Psoas muscle (tissue), 8 donors: ENCODE results near the gene SLC16A12. TPM values are rescaled to one million over a fixed set of nuclear protein-coding genes. Genes with fewer than 3 reads are reported as not detected.
A peak's percentile ranks its signal among the peaks of the same experiment; 100 is the strongest.

Experiments
- ATAC-seq, 4 donors: fragments of 200-7000 bp; cut with Tn5 transposase; one replicate each; pipeline ENCODE4 v1.9.1; 2020; ENCODE audit warnings: moderate library complexity in 3 of 4, mild to moderate bottlenecking in 2 of 4
- DNase-seq, 2 donors: peaks; one replicate each; pipeline ENCODE4 v3.0.0-alpha.2; 2020
- H3K27ac ChIP-seq: fragments of 200-600 bp; one replicate; pipeline ENCODE4 v1.8.0; 2022
- H3K27me3 ChIP-seq, 3 donors: fragments of 200-600 bp in 1 of 3; one replicate each; pipeline versions ENCODE4 v1.6.1 to v1.8.0; 2013 to 2022; ENCODE audit warnings: low read length in 2 of 3, mild to moderate bottlenecking in 2 of 3, moderate library complexity in 1 of 3; ENCODE audit not compliant: insufficient read depth in 3 of 3
- H3K36me3 ChIP-seq, 2 donors: fragments of 200-600 bp in 1 of 2; one replicate each; pipeline versions ENCODE4 v1.6.1 to v1.8.0; 2013 to 2022; ENCODE audit warnings: low read depth in 1 of 2, mild to moderate bottlenecking in 1 of 2, moderate library complexity in 1 of 2; ENCODE audit not compliant: insufficient read depth in 1 of 2
- H3K4me1 ChIP-seq: fragments of 200-600 bp; one replicate; pipeline ENCODE4 v1.8.0; 2022
- H3K4me3 ChIP-seq: fragments of 200-600 bp; one replicate; pipeline ENCODE4 v1.8.0; 2022; ENCODE audit warnings: mild to moderate bottlenecking
- H3K9me3 ChIP-seq: fragments of 200-600 bp; one replicate; pipeline ENCODE4 v1.8.0; 2022
- CTCF ChIP-seq: fragments of 200-600 bp; IDR thresholded peaks from one replicate; pipeline ENCODE4 v1.8.0; 2022; ENCODE audit warnings: antibody characterized with exemption
- WGBS, 3 donors: extraction: QIAGEN DNeasy Blood & Tissue Kit; methylation state at CpG; one replicate each; pipeline versions ENCODE4 v1.1.6 to v1.1.7; 2013; 5-methylcytosine and 5-hydroxymethylcytosine counted together
- intact Hi-C, 2 donors: fragments of 100-400 bp; cut with DNase I; formaldehyde crosslinking; loops; one replicate each; pipeline versions ENCODE4 v1.11.0 to v1.14.2; 2022
- polyA plus RNA-seq, 3 donors: library from polyadenylated mRNA; stranded (reverse); fragments of 200-250 nt; gene quantifications; one replicate each; pipeline ENCODE4 v1.2.3, GENCODE V29; 2013
- total RNA-seq, 4 donors: library from RNA; stranded (reverse); fragmentation: NEBNext Ultra II Directional in 2 of 4; extraction: Animal tissue kit (Norgen Biotek cat#: 25700) in 2 of 4; gene quantifications; one replicate each; pipeline versions ENCODE4 v1.2.1 to v1.2.4, GENCODE V29; 2021 to 2023
- donor health status: healthy with polysubstance abuse.
- donor health status: DM: no; HTN: no; CAD: no; lungs with moderate emphysema.
- donor health status: Bipolar disorder and iron deficiency.
- donor health status: healthy.
- donor health status: DM: yes; HTN: yes; CAD: no.
- donor health status: DM: no; HTN: no; CAD: no.
- donor health status: DM: no; HTN: no; CAD: no.
- donor health status: DM: yes; HTN: yes; CAD: no.

Gene SLC16A12
- total and polyA plus RNA-seq, 7 donors: 0.74 to 1.9 (median 1.2) TPM

DNA sequence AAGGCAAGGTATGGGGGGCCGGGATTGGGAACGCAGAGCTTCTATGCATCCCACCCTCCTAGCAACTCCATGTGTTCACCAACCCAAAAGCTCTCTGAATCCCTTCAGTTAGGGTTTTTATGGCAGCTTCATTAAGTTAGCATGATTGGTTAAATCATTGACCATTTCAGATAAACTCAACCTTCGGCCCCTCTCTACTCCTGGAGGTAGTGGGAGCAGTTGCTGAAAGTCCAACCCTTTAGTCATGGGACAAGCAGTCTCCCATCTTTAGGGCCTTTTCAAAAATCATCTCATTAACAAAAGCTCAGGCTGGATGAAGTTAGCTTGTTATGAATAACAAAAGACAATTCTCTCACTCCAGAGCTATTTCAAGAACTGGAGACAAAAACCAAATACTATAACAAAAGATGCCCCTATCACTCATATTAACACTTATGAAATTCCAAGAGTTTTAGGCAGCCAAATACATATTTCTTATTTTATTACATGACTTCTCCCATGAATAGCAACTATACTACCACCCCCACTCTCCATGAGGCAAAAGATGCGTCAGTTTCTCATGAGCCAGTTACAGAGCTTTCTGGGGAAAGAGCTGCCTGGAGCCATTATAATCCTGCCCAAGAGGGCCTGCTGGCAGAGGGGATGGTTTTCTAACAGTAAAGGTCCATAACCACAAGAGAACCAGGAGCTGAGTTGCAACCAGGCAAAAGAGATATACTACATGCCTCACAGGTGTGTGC is 44.6 kb downstream of the SLC16A12 start:
- no peak overlapping the region for H3K27ac ChIP-seq
- no peak overlapping the region for H3K4me3 ChIP-seq
- no peaks in the 10 kb centered on the region for H3K27me3 ChIP-seq
- H3K4me1 ChIP-seq: no peaks in the 10 kb centered on the region
- no peaks in the 10 kb centered on the region for H3K9me3 ChIP-seq
- DNase-seq (no peak), ATAC-seq (no peak)
- 92 to 99% (median 96%) methylated on average over 4 of the region's 4 CpGs for WGBS, 3 donors
- no peaks in the 10 kb centered on the region for H3K36me3 ChIP-seq
- TF ChIP-seq CTCF: no peak
- intact Hi-C loops: no loop called here

GRCh38 chr10:89482256-89482655 is 53.1 kb downstream of the SLC16A12 start:
- no peaks in the 10 kb centered on the region for H3K9me3 ChIP-seq
- WGBS, 3 donors: 92 to 99% (median 94%) methylated on average over 3 of the region's 3 CpGs
- H3K4me1 ChIP-seq: peaks cover 28% of the 10 kb centered on the region
- no peaks in the 10 kb centered on the region for H3K36me3 ChIP-seq
- no peak overlapping the region for H3K4me3 ChIP-seq
- H3K27me3 ChIP-seq: no peaks in the 10 kb centered on the region
- TF ChIP-seq CTCF: no peak
- peak overlapping the region; percentile 47 for H3K27ac ChIP-seq
- DNase-seq: no peak
- intact Hi-C loops: no loop called here
- no peak for ATAC-seq

DNA sequence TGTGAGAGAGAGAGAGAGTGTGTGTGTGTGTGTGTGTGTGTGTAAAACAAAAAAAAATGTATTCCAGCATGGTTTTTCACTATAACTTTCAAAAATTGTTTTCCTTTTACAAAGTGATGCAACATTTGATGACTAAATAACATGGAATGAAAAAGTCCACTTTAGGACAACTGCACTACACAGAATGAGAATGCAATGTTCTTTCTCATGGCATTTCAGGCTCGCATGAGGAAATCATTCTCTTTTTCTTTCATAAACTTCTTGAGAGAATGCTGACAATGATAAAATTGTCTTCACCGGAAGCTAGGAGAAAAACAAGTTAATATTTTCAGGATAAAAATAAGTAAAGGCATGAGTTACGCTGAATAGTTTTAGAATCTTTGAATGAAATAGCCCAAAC is 53.7 kb downstream of the SLC16A12 start:
- H3K27ac ChIP-seq: peak overlapping the region; percentile 47
- no peak overlapping the region for H3K4me3 ChIP-seq
- no peaks in the 10 kb centered on the region for H3K9me3 ChIP-seq
- no peaks in the 10 kb centered on the region for H3K36me3 ChIP-seq
- TF ChIP-seq CTCF: no peak
- DNase-seq (no peak), ATAC-seq (peak in 3 of 4 donors; percentile 59 to 76 (median 61))
- 49 to 58% (median 51%) methylated on average over 3 of the region's 3 CpGs for WGBS, 3 donors
- no peaks in the 10 kb centered on the region for H3K27me3 ChIP-seq
- intact Hi-C loops: no loop called here
- H3K4me1 ChIP-seq: peaks cover 32% of the 10 kb centered on the region

DNA sequence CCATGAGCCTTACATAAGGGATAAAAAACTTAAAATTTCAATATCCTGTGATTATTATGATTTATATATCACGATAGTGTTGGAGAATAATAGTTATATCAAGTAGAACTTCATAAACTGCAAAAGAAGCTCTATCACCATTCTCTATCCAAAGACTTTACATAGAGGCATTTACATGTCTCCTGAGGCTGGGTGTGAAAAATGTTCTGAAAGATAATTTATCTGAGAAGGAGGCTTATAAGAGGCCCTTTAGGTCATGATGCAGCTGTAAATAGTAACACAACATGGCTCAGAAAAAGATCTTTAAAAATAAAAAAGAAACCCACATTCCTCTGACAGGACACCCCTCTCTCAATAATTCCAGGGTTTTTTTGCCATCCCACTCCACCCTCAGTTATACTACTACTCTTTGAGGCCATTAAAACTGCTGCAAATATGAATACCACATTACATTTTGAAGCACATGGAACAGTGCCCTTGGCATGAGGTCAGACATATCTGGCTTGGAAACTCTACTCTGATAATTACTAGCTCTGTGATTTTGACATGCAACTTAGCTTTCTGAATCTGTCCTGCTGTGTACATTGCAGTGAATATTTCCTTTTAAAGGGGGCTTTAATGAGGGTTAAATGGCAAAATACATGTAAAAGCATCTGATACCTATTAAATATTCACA is 55.5 kb downstream of the SLC16A12 start:
- intact Hi-C loops: no loop called here
- 84 to 90% (median 85%) methylated on average over 1 of the region's 1 CpG for WGBS, 3 donors
- Histone ChIP-seq H3K9me3 (no peaks in the 10 kb centered on the region), H3K36me3 (no peaks in the 10 kb centered on the region), H3K27ac (no peak overlapping the region), H3K27me3 (no peaks in the 10 kb centered on the region), H3K4me1 (peaks cover 44% of the 10 kb centered on the region), H3K4me3 (no peak overlapping the region)
- no peak for TF ChIP-seq CTCF
- DNase-seq: no peak
- peak in 2 of 4 donors; percentile 27 to 54 for ATAC-seq
